GM12875 (cell line): ENCODE results near the gene BEX3.
"Not testable (repeated sequence)": the region's sequence is repeated elsewhere in the genome, so short reads cannot be mapped to it uniquely, and the experiment has no call there.

Source experiments
- H3K4me3 ChIP-seq: one replicate; pipeline ENCODE4 v1.5.1; 2011; ENCODE audit warnings: low read depth, low read length, control low read depth
- CTCF ChIP-seq: IDR thresholded peaks from 2 replicates; pipeline ENCODE4 v1.5.1; 2011; ENCODE audit warnings: low read depth, mild to moderate bottlenecking, control low read depth, inconsistent platforms, low read length, moderate library complexity, borderline replicate concordance; ENCODE audit not compliant: insufficient read depth

The BEX3 gene

GRCh38 chrX:103347682-103348397, 28.5 kb upstream of the BEX3 start:
- TF ChIP-seq CTCF, result no peak

GRCh38 chrX:103356130-103356798, 20.1 kb upstream of the BEX3 start, which contains the start of gene TCEAL9:
Gene TCEAL9, plus strand, starts transcription at chrX:103356506. Its CDS starts 1,179 bp downstream, at chrX:103357685.
- no peak within 1 kb of the TSS for H3K4me3 ChIP-seq
- no peak for TF ChIP-seq CTCF

More at GRCh38 chrX:103347682-103348397, 28.5 kb upstream of the BEX3 start:
- no peak overlapping the region for H3K4me3 ChIP-seq

- no peak overlapping the region for H3K4me3 ChIP-seq
- TF ChIP-seq CTCF, result no peak
These were observed 19.5 kb upstream of the BEX3 start for GRCh38 chrX:103356858-103357257.

- TF ChIP-seq CTCF, result no peak
- no peak overlapping the region for H3K4me3 ChIP-seq
These were observed 18.5 kb upstream of the BEX3 start for GRCh38 chrX:103357871-103358270.

GRCh38 chrX:103359605-103360004, 16.7 kb upstream of the BEX3 start:
- H3K4me3 ChIP-seq, result not testable (repeated sequence)

- no peak for TF ChIP-seq CTCF
- no peak overlapping the region for H3K4me3 ChIP-seq
These were observed 16.2 kb upstream of the BEX3 start for GRCh38 chrX:103360092-103360491.

GRCh38 chrX:103360916-103361315, 15.4 kb upstream of the BEX3 start:
- TF ChIP-seq CTCF, result no peak
- no peak overlapping the region for H3K4me3 ChIP-seq
